ENCODE data around the gene RASGRF1. TPM values are rescaled to one million over a fixed set of nuclear protein-coding genes. Genes with fewer than 3 reads are reported as not detected.

The RASGRF1 gene
- total RNA-seq, 5 donors from 2014 or later (not counting 1 experiment from before 2014, with no cell fraction given): 0.09 to 0.49 (median 0.22) TPM; not detected in 2

- H3K27ac Mint-ChIP-seq: no peak overlapping the region
- H3K9me3 Mint-ChIP-seq: no peaks in the 10 kb centered on the region
- Histone ChIP-seq H3K9me3 (no peaks in the 10 kb centered on the region), H3K27ac (ENCODE audit: low read length) (no peak overlapping the region), H3K36me3 (ENCODE audit: control insufficient read depth in 2 of 2, extremely low read depth in 1 of 2, insufficient read depth in 1 of 2, low read length in 1 of 2) (no peaks in the 10 kb centered on the region), H3K4me3 (ENCODE audit: control insufficient read depth in 1 of 2, extremely low read depth in 1 of 2, low read length in 1 of 2) (no peak overlapping the region), H3K4me1 (ENCODE audit: control insufficient read depth in 1 of 2, extremely low read depth in 1 of 2, insufficient read depth in 2 of 2, low read length in 2 of 2) (peaks cover 0 to 9% of the 10 kb centered on the region in 2 experiments), H3K27me3 (replicated peaks in 1 of 2; ENCODE audit: control insufficient read depth in 2 of 2, extremely low read depth in 1 of 2, insufficient read depth in 2 of 2, low read length in 1 of 2) (peaks cover 0 to 20% of the 10 kb centered on the region in 2 experiments)
- CTCF ChIA-PET: no interaction called here
- ATAC-seq (replicated peaks in 1 of 4) (no peak), DNase-seq (no peak)
- no peak overlapping the region for H3K4me3 Mint-ChIP-seq
- peaks cover 0 to 9% (median 8%) of the 10 kb centered on the region in 3 donors for H3K4me1 Mint-ChIP-seq
- no peaks in the 10 kb centered on the region for H3K36me3 Mint-ChIP-seq
- 97% methylated on average over 10 of the region's 16 CpGs for WGBS (ENCODE audit: insufficient coverage)
- POLR2A ChIA-PET: no interaction called here
- H3K27me3 Mint-ChIP-seq: peaks cover 0 to 7% of the 10 kb centered on the region in 2 donors
Measured at GRCh38 chr15:79006071-79006470, 84.5 kb downstream of the RASGRF1 start.

- H3K36me3 Mint-ChIP-seq: no peaks in the 10 kb centered on the region
- no peak overlapping the region for H3K4me3 ChIP-seq (ENCODE audit: control insufficient read depth in 1 of 2, extremely low read depth in 1 of 2, low read length in 1 of 2)
- peaks cover 0 to 9% (median 8%) of the 10 kb centered on the region in 3 donors for H3K4me1 Mint-ChIP-seq
- H3K27ac ChIP-seq (ENCODE audit: low read length): no peak overlapping the region
- no peaks in the 10 kb centered on the region for H3K27me3 Mint-ChIP-seq
- H3K9me3 ChIP-seq: no peaks in the 10 kb centered on the region
- no peak overlapping the region for H3K27ac Mint-ChIP-seq
- peak in 1 of 35 experiments; percentile 16 for DNase-seq
- H3K4me1 ChIP-seq (ENCODE audit: control insufficient read depth in 1 of 2, extremely low read depth in 1 of 2, insufficient read depth in 2 of 2, low read length in 2 of 2): peaks cover 0 to 9% of the 10 kb centered on the region in 2 experiments
- peak in 2 of 4 experiments; percentile 16 to 17 for ATAC-seq (replicated peaks in 1 of 4)
- CTCF ChIA-PET: no interaction called here
- H3K36me3 ChIP-seq (ENCODE audit: control insufficient read depth in 2 of 2, extremely low read depth in 1 of 2, insufficient read depth in 1 of 2, low read length in 1 of 2): no peaks in the 10 kb centered on the region
- 33% methylated on average over 2 of the region's 6 CpGs for WGBS (ENCODE audit: insufficient coverage)
- no peak overlapping the region for H3K4me3 Mint-ChIP-seq
- peaks cover 0 to 13% of the 10 kb centered on the region in 2 experiments for H3K27me3 ChIP-seq (replicated peaks in 1 of 2; ENCODE audit: control insufficient read depth in 2 of 2, extremely low read depth in 1 of 2, insufficient read depth in 2 of 2, low read length in 1 of 2)
- H3K9me3 Mint-ChIP-seq: no peaks in the 10 kb centered on the region
- POLR2A ChIA-PET: no interaction called here
Measured at GRCh38 chr15:79004336-79004735, 86.2 kb downstream of the RASGRF1 start.

GRCh38 chr15:79003896-79004295 is 86.7 kb downstream of the RASGRF1 start:
- CTCF ChIA-PET: no interaction called here
- Histone ChIP-seq H3K4me3 (ENCODE audit: control insufficient read depth in 1 of 2, extremely low read depth in 1 of 2, low read length in 1 of 2) (no peak overlapping the region), H3K27me3 (replicated peaks in 1 of 2; ENCODE audit: control insufficient read depth in 2 of 2, extremely low read depth in 1 of 2, insufficient read depth in 2 of 2, low read length in 1 of 2) (peaks cover 0 to 9% of the 10 kb centered on the region in 2 experiments), H3K4me1 (ENCODE audit: control insufficient read depth in 1 of 2, extremely low read depth in 1 of 2, insufficient read depth in 2 of 2, low read length in 2 of 2) (peaks cover 0 to 9% of the 10 kb centered on the region in 2 experiments), H3K27ac (ENCODE audit: low read length) (no peak overlapping the region), H3K9me3 (no peaks in the 10 kb centered on the region), H3K36me3 (ENCODE audit: control insufficient read depth in 2 of 2, extremely low read depth in 1 of 2, insufficient read depth in 1 of 2, low read length in 1 of 2) (no peaks in the 10 kb centered on the region)
- Mint-ChIP-seq H3K4me3 (no peak overlapping the region), H3K27me3 (no peaks in the 10 kb centered on the region), H3K4me1 (peaks cover 0 to 9% (median 8%) of the 10 kb centered on the region in 3 donors), H3K36me3 (no peaks in the 10 kb centered on the region), H3K27ac (no peak overlapping the region), H3K9me3 (no peaks in the 10 kb centered on the region)
- POLR2A ChIA-PET: no interaction called here
- DNase-seq: no peak
- WGBS (ENCODE audit: insufficient coverage): 94% methylated on average over 24 of the region's 24 CpGs
- ATAC-seq (replicated peaks in 1 of 4): no peak

GRCh38 chr15:79003301-79003700 is 87.3 kb downstream of the RASGRF1 start:
- CTCF ChIA-PET: no interaction called here
- Mint-ChIP-seq H3K9me3 (no peaks in the 10 kb centered on the region), H3K27ac (no peak overlapping the region), H3K4me3 (no peak overlapping the region), H3K27me3 (no peaks in the 10 kb centered on the region), H3K4me1 (peaks cover 0 to 9% (median 8%) of the 10 kb centered on the region in 3 donors), H3K36me3 (no peaks in the 10 kb centered on the region)
- Histone ChIP-seq H3K4me3 (ENCODE audit: control insufficient read depth in 1 of 2, extremely low read depth in 1 of 2, low read length in 1 of 2) (no peak overlapping the region), H3K4me1 (ENCODE audit: control insufficient read depth in 1 of 2, extremely low read depth in 1 of 2, insufficient read depth in 2 of 2, low read length in 2 of 2) (peaks cover 0 to 9% of the 10 kb centered on the region in 2 experiments), H3K27me3 (replicated peaks in 1 of 2; ENCODE audit: control insufficient read depth in 2 of 2, extremely low read depth in 1 of 2, insufficient read depth in 2 of 2, low read length in 1 of 2) (peaks cover 0 to 7% of the 10 kb centered on the region in 2 experiments), H3K27ac (ENCODE audit: low read length) (no peak overlapping the region), H3K36me3 (ENCODE audit: control insufficient read depth in 2 of 2, extremely low read depth in 1 of 2, insufficient read depth in 1 of 2, low read length in 1 of 2) (no peaks in the 10 kb centered on the region), H3K9me3 (no peaks in the 10 kb centered on the region)
- POLR2A ChIA-PET: no interaction called here
- DNase-seq (no peak), ATAC-seq (replicated peaks in 1 of 4) (no peak)
- WGBS (ENCODE audit: insufficient coverage): 81% methylated on average over 6 of the region's 9 CpGs

GRCh38 chr15:79002581-79002980 is 88.0 kb downstream of the RASGRF1 start:
- CTCF ChIA-PET: no interaction called here

GRCh38 chr15:78999636-79000035 is 90.9 kb downstream of the RASGRF1 start:
- peaks cover 0 to 5% of the 10 kb centered on the region in 2 experiments for H3K4me1 ChIP-seq (ENCODE audit: control insufficient read depth in 1 of 2, extremely low read depth in 1 of 2, insufficient read depth in 2 of 2, low read length in 2 of 2)
- Mint-ChIP-seq H3K36me3 (no peaks in the 10 kb centered on the region), H3K27ac (no peak overlapping the region), H3K4me1 (peaks cover 0 to 3% (median 3%) of the 10 kb centered on the region in 3 donors), H3K4me3 (no peak overlapping the region), H3K27me3 (peaks cover 0 to 1% of the 10 kb centered on the region in 2 donors), H3K9me3 (no peaks in the 10 kb centered on the region)
- no peaks in the 10 kb centered on the region for H3K36me3 ChIP-seq (ENCODE audit: control insufficient read depth in 2 of 2, extremely low read depth in 1 of 2, insufficient read depth in 1 of 2, low read length in 1 of 2)
- H3K27ac ChIP-seq (ENCODE audit: low read length): no peak overlapping the region
- H3K27me3 ChIP-seq (replicated peaks in 1 of 2; ENCODE audit: control insufficient read depth in 2 of 2, extremely low read depth in 1 of 2, insufficient read depth in 2 of 2, low read length in 1 of 2): peaks cover 0 to 9% of the 10 kb centered on the region in 2 experiments
- 86% methylated on average over 1 of the region's 11 CpGs for WGBS (ENCODE audit: insufficient coverage)
- CTCF ChIA-PET: no interaction called here
- no peak for DNase-seq
- ATAC-seq (replicated peaks in 1 of 4): no peak
- no peak overlapping the region for H3K4me3 ChIP-seq (ENCODE audit: control insufficient read depth in 1 of 2, extremely low read depth in 1 of 2, low read length in 1 of 2)
- no peaks in the 10 kb centered on the region for H3K9me3 ChIP-seq
- POLR2A ChIA-PET: no interaction called here

More at GRCh38 chr15:79002581-79002980, 88.0 kb downstream of the RASGRF1 start:
- Mint-ChIP-seq H3K27me3 (no peaks in the 10 kb centered on the region), H3K27ac (no peak overlapping the region), H3K36me3 (no peaks in the 10 kb centered on the region), H3K9me3 (no peaks in the 10 kb centered on the region), H3K4me1 (peaks cover 0 to 9% (median 8%) of the 10 kb centered on the region in 3 donors), H3K4me3 (no peak overlapping the region)
- H3K27ac ChIP-seq (ENCODE audit: low read length): no peak overlapping the region
- no peak overlapping the region for H3K4me3 ChIP-seq (ENCODE audit: control insufficient read depth in 1 of 2, extremely low read depth in 1 of 2, low read length in 1 of 2)
- WGBS (ENCODE audit: insufficient coverage): 93% methylated on average over 8 of the region's 9 CpGs
- ATAC-seq (replicated peaks in 1 of 4) (no peak), DNase-seq (no peak)
- POLR2A ChIA-PET: no interaction called here
- H3K27me3 ChIP-seq (replicated peaks in 1 of 2; ENCODE audit: control insufficient read depth in 2 of 2, extremely low read depth in 1 of 2, insufficient read depth in 2 of 2, low read length in 1 of 2): peaks cover 0 to 8% of the 10 kb centered on the region in 2 experiments
- H3K9me3 ChIP-seq: no peaks in the 10 kb centered on the region
- peaks cover 0 to 9% of the 10 kb centered on the region in 2 experiments for H3K4me1 ChIP-seq (ENCODE audit: control insufficient read depth in 1 of 2, extremely low read depth in 1 of 2, insufficient read depth in 2 of 2, low read length in 2 of 2)
- H3K36me3 ChIP-seq (ENCODE audit: control insufficient read depth in 2 of 2, extremely low read depth in 1 of 2, insufficient read depth in 1 of 2, low read length in 1 of 2): no peaks in the 10 kb centered on the region

GRCh38 chr15:78998526-78998925 is 92.1 kb downstream of the RASGRF1 start:
- Mint-ChIP-seq H3K4me1 (no peaks in the 10 kb centered on the region), H3K36me3 (no peaks in the 10 kb centered on the region), H3K27me3 (peaks cover 0 to 1% of the 10 kb centered on the region in 2 donors), H3K4me3 (no peak overlapping the region), H3K9me3 (no peaks in the 10 kb centered on the region), H3K27ac (no peak overlapping the region)
- ChIA-PET POLR2A (no interaction called here), CTCF (interaction anchor here in 1 of 2 donors (1.0 kb wide), 1 partner anchor 40 kb away, joined by 3 read pairs; no protein-coding TSS in a partner anchor)
- ATAC-seq (replicated peaks in 1 of 4) (no peak), DNase-seq (no peak)
- no peak overlapping the region for H3K27ac ChIP-seq (ENCODE audit: low read length)
- no peaks in the 10 kb centered on the region for H3K4me1 ChIP-seq (ENCODE audit: control insufficient read depth in 1 of 2, extremely low read depth in 1 of 2, insufficient read depth in 2 of 2, low read length in 2 of 2)
- WGBS (ENCODE audit: insufficient coverage): 95% methylated on average over 3 of the region's 8 CpGs
- no peaks in the 10 kb centered on the region for H3K9me3 ChIP-seq
- peaks cover 0 to 9% of the 10 kb centered on the region in 2 experiments for H3K27me3 ChIP-seq (replicated peaks in 1 of 2; ENCODE audit: control insufficient read depth in 2 of 2, extremely low read depth in 1 of 2, insufficient read depth in 2 of 2, low read length in 1 of 2)
- no peaks in the 10 kb centered on the region for H3K36me3 ChIP-seq (ENCODE audit: control insufficient read depth in 2 of 2, extremely low read depth in 1 of 2, insufficient read depth in 1 of 2, low read length in 1 of 2)
- no peak overlapping the region for H3K4me3 ChIP-seq (ENCODE audit: control insufficient read depth in 1 of 2, extremely low read depth in 1 of 2, low read length in 1 of 2)
